HG03439 (cell line): ENCODE results near the gene ANKRD63.
A peak's percentile ranks its signal among the peaks of the same experiment; 100 is the strongest.

Experiments used
- ATAC-seq: cut with Tn5 transposase; IDR thresholded peaks from one replicate; pipeline ENCODE4 v1.9.1; 2021; ENCODE audit warnings: mild to moderate bottlenecking, moderate library complexity; ENCODE audit not compliant: unreplicated experiment

ANKRD63 gene

GRCh38 chr15:40282869-40283614, at the start of gene ANKRD63:
TSS of gene ANKRD63 (minus strand) at chr15:40283064. CDS start at chr15:40282586, 478 bp downstream.
- ATAC-seq = no peak

GRCh38 chr15:40332113-40332781, 49.4 kb upstream of the ANKRD63 start:
- no peak for ATAC-seq

- ATAC-seq = no peak
These were observed 48.8 kb upstream of the ANKRD63 start for GRCh38 chr15:40331637-40332036.

GRCh38 chr15:40331026-40331425, 48.2 kb upstream of the ANKRD63 start:
- no peak for ATAC-seq

GRCh38 chr15:40330368-40330836, 47.5 kb upstream of the ANKRD63 start:
- no peak for ATAC-seq

GRCh38 chr15:40329804-40330203, 46.9 kb upstream of the ANKRD63 start:
- no peak for ATAC-seq

- ATAC-seq = no peak
These were observed 45.9 kb upstream of the ANKRD63 start for GRCh38 chr15:40328751-40329150.

- no peak for ATAC-seq
These were observed 45.3 kb upstream of the ANKRD63 start for GRCh38 chr15:40328176-40328575.

GRCh38 chr15:40327457-40327856, 44.6 kb upstream of the ANKRD63 start:
- no peak for ATAC-seq

- no peak for ATAC-seq
These were observed 42.8 kb upstream of the ANKRD63 start for GRCh38 chr15:40325700-40326099.

GRCh38 chr15:40325188-40325587, 42.3 kb upstream of the ANKRD63 start:
- ATAC-seq = no peak

GRCh38 chr15:40323953-40324937, 41.4 kb upstream of the ANKRD63 start:
- no peak for ATAC-seq

GRCh38 chr15:40323239-40323952, 40.5 kb upstream of the ANKRD63 start, which contains the start of gene INAFM2:
TSS of gene INAFM2 (plus strand) at chr15:40323692. CDS start at chr15:40324056, 364 bp downstream.
- peak; percentile 87 for ATAC-seq

GRCh38 chr15:40322531-40323238, 39.8 kb upstream of the ANKRD63 start:
- no peak for ATAC-seq

GRCh38 chr15:40320931-40321371, 38.1 kb upstream of the ANKRD63 start:
- no peak for ATAC-seq

- no peak for ATAC-seq
These were observed 37.5 kb upstream of the ANKRD63 start for GRCh38 chr15:40320409-40320808.

GRCh38 chr15:40317580-40317979, 34.7 kb upstream of the ANKRD63 start:
- no peak for ATAC-seq

GRCh38 chr15:40316931-40317330, 34.1 kb upstream of the ANKRD63 start:
- ATAC-seq = no peak

GRCh38 chr15:40314723-40315276, 31.9 kb upstream of the ANKRD63 start:
- no peak for ATAC-seq
